ENCODE results near the gene PSME3. TPM values are rescaled to one million over a fixed set of nuclear protein-coding genes. Genes with fewer than 3 reads are reported as not detected.

PSME3 gene
- total and polyA plus RNA-seq, 2 of the 13 experiments (the other 11 are each of a cell fraction or from before 2014, with no cell fraction given): 66.3 to 135 TPM

DNA sequence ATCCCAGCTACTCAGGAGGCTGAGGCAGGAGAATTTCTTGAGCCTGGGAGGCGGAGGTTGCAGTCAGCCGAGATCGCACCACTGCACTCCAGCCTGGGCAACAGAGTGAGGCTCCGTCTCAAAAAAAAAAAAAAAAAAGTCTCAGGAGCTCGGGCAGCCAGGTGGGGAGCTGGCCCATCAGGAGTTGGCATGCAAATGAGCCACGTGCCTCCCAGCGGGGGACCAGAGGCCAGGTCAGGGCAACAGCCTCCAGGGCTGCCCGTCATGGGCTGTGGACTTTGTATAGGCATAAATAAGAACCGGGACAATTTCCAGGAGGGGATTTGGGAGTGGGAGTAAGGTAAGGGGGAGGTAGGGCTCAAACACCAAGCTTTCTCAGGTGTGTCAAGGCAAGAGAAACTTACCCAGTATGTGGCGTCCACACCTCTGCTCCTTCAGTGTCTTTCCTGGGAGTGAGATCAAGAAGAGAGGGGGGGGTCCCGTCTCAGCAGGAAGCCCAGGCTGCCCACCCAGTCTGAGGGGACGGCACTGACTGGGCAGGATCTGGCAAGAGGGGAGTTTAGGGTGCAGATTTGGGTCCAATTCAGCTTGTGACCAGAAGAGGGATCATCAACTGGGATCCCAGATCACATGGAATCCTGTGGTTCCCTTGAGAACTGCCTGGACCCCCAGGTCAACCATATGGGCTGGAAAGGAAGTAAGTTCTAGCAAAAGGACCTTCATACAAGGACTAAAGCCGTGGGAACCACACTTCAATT is 45.1 kb downstream of the PSME3 start (continued):
- TF ChIP-seq, protein P1, sequence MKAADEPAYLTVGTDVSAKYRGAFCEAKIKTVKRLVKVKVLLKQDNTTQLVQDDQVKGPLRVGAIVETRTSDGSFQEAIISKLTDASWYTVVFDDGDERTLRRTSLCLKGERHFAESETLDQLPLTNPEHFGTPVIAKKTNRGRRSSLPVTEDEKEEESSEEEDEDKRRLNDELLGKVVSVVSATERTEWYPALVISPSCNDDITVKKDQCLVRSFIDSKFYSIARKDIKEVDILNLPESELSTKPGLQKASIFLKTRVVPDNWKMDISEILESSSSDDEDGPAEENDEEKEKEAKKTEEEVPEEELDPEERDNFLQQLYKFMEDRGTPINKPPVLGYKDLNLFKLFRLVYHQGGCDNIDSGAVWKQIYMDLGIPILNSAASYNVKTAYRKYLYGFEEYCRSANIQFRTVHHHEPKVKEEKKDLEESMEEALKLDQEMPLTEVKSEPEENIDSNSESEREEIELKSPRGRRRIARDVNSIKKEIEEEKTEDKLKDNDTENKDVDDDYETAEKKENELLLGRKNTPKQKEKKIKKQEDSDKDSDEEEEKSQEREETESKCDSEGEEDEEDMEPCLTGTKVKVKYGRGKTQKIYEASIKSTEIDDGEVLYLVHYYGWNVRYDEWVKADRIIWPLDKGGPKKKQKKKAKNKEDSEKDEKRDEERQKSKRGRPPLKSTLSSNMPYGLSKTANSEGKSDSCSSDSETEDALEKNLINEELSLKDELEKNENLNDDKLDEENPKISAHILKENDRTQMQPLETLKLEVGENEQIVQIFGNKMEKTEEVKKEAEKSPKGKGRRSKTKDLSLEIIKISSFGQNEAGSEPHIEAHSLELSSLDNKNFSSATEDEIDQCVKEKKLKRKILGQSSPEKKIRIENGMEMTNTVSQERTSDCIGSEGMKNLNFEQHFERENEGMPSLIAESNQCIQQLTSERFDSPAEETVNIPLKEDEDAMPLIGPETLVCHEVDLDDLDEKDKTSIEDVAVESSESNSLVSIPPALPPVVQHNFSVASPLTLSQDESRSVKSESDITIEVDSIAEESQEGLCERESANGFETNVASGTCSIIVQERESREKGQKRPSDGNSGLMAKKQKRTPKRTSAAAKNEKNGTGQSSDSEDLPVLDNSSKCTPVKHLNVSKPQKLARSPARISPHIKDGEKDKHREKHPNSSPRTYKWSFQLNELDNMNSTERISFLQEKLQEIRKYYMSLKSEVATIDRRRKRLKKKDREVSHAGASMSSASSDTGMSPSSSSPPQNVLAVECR (CRISPR knock-in tag; IDR thresholded peaks at IDR 0.05; ENCODE audit: borderline replicate concordance): peak; percentile 61; the same call in 1 of the 2 replicates
- TF ChIP-seq, protein P2, sequence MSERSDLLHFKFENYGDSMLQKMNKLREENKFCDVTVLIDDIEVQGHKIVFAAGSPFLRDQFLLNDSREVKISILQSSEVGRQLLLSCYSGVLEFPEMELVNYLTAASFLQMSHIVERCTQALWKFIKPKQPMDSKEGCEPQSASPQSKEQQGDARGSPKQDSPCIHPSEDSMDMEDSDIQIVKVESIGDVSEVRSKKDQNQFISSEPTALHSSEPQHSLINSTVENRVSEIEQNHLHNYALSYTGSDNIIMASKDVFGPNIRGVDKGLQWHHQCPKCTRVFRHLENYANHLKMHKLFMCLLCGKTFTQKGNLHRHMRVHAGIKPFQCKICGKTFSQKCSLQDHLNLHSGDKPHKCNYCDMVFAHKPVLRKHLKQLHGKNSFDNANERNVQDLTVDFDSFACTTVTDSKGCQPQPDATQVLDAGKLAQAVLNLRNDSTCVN (CRISPR knock-in tag; IDR thresholded peaks at IDR 0.05; ENCODE audit: borderline replicate concordance): 0 out of 2 replicates have a peak, but pooled peaks have one; percentile 12
- no peak for TF ChIP-seq ZBTB42 (CRISPR knock-in tag; IDR thresholded peaks at IDR 0.05)
- TF ChIP-seq, protein P3, sequence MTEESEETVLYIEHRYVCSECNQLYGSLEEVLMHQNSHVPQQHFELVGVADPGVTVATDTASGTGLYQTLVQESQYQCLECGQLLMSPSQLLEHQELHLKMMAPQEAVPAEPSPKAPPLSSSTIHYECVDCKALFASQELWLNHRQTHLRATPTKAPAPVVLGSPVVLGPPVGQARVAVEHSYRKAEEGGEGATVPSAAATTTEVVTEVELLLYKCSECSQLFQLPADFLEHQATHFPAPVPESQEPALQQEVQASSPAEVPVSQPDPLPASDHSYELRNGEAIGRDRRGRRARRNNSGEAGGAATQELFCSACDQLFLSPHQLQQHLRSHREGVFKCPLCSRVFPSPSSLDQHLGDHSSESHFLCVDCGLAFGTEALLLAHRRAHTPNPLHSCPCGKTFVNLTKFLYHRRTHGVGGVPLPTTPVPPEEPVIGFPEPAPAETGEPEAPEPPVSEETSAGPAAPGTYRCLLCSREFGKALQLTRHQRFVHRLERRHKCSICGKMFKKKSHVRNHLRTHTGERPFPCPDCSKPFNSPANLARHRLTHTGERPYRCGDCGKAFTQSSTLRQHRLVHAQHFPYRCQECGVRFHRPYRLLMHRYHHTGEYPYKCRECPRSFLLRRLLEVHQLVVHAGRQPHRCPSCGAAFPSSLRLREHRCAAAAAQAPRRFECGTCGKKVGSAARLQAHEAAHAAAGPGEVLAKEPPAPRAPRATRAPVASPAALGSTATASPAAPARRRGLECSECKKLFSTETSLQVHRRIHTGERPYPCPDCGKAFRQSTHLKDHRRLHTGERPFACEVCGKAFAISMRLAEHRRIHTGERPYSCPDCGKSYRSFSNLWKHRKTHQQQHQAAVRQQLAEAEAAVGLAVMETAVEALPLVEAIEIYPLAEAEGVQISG (CRISPR knock-in tag; IDR thresholded peaks at IDR 0.05): 0 out of 2 replicates have a peak, but pooled peaks have one; percentile 33
- no peak for TF ChIP-seq TBL1XR1 (IDR thresholded peaks at IDR 0.05; ENCODE audit: borderline replicate concordance, low read length, partially characterized antibody)
- no peak for TF ChIP-seq RBM39 (IDR thresholded peaks at IDR 0.05; ENCODE audit: low read depth, low read length, poor library complexity, severe bottlenecking)
- TF ChIP-seq, protein P4, sequence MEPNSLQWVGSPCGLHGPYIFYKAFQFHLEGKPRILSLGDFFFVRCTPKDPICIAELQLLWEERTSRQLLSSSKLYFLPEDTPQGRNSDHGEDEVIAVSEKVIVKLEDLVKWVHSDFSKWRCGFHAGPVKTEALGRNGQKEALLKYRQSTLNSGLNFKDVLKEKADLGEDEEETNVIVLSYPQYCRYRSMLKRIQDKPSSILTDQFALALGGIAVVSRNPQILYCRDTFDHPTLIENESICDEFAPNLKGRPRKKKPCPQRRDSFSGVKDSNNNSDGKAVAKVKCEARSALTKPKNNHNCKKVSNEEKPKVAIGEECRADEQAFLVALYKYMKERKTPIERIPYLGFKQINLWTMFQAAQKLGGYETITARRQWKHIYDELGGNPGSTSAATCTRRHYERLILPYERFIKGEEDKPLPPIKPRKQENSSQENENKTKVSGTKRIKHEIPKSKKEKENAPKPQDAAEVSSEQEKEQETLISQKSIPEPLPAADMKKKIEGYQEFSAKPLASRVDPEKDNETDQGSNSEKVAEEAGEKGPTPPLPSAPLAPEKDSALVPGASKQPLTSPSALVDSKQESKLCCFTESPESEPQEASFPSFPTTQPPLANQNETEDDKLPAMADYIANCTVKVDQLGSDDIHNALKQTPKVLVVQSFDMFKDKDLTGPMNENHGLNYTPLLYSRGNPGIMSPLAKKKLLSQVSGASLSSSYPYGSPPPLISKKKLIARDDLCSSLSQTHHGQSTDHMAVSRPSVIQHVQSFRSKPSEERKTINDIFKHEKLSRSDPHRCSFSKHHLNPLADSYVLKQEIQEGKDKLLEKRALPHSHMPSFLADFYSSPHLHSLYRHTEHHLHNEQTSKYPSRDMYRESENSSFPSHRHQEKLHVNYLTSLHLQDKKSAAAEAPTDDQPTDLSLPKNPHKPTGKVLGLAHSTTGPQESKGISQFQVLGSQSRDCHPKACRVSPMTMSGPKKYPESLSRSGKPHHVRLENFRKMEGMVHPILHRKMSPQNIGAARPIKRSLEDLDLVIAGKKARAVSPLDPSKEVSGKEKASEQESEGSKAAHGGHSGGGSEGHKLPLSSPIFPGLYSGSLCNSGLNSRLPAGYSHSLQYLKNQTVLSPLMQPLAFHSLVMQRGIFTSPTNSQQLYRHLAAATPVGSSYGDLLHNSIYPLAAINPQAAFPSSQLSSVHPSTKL (CRISPR knock-in tag; IDR thresholded peaks at IDR 0.05): peak; percentile 65
- no peak for TF ChIP-seq SAFB2 (CRISPR knock-in tag; IDR thresholded peaks at IDR 0.05; ENCODE audit: borderline replicate concordance, low read depth)
- TF ChIP-seq GATAD2A (CRISPR knock-in tag; IDR thresholded peaks at IDR 0.05): peak; percentile 56
- TF ChIP-seq, protein P5, sequence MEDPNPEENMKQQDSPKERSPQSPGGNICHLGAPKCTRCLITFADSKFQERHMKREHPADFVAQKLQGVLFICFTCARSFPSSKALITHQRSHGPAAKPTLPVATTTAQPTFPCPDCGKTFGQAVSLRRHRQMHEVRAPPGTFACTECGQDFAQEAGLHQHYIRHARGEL (CRISPR knock-in tag; IDR thresholded peaks at IDR 0.05): no peak
- 0 out of 2 replicates have a peak, but pooled peaks have one; percentile 25 for TF ChIP-seq NRL (CRISPR knock-in tag; IDR thresholded peaks at IDR 0.05; ENCODE audit: borderline replicate concordance)
- no peak for TF ChIP-seq SMAD9 (CRISPR knock-in tag; IDR thresholded peaks at IDR 0.05)
- TF ChIP-seq BHLHE40 (IDR thresholded peaks at IDR 0.05; ENCODE audit: low read length): peak; percentile 81
- no peak for TF ChIP-seq ZNF12 (CRISPR knock-in tag; IDR thresholded peaks at IDR 0.05)
- TF ChIP-seq JDP2 (CRISPR knock-in tag; IDR thresholded peaks at IDR 0.05; ENCODE audit: borderline replicate concordance): no peak

Data from HepG2 (cell line).